HG03521 (cell line): ENCODE data around the gene DNM1L.

Experiments used
- ATAC-seq: cut with Tn5 transposase; IDR thresholded peaks from one replicate; pipeline ENCODE4 v1.9.1; 2021; ENCODE audit warnings: mild to moderate bottlenecking, moderate library complexity; ENCODE audit not compliant: unreplicated experiment

The DNM1L gene

DNA sequence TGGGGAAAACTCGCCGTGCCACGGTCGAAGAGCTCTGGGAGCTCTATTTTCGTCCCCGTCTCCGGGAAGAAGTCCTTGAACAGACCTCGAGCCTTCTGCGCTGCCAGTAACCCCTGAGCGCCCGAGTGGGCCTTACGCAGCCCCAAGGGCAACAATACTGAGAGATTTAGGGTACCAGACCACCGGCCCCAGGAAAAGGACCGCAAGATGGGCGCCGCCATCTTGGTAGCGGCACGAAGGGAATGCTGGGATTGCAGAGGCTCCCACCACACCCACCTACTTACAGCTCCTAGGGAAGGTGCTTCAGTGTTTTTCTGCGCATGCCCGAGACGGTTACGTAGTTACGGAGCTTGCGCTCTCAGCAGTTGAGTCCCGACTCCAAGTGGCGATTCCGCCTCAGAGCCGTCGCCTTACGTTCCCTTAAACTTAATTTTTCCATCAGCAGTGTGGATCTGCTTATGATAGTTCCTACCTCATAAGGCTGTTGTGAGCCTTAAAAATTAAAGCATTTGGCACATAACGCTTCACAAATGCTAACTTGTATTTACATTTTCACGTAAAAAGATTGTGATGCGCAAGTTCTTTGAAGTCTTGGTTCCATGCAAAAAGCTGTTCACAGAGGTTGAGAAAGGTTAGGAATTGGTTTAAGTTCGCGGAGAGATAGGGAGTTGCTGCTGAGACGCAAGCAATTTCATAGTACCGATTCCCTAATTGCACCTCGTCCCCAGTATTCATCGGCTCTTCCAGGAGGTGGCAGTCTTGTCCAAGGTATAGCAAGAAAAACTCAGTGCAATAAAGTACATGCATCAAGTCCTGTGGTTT lies 76.8 kb downstream of the DNM1L start, which contains the start of gene YARS2:
YARS2 (minus strand) TSS at position 244 of the 822 bp plus-strand sequence; CDS start at position 221, 23 bp downstream.
- ATAC-seq = peak; percentile 75

DNA sequence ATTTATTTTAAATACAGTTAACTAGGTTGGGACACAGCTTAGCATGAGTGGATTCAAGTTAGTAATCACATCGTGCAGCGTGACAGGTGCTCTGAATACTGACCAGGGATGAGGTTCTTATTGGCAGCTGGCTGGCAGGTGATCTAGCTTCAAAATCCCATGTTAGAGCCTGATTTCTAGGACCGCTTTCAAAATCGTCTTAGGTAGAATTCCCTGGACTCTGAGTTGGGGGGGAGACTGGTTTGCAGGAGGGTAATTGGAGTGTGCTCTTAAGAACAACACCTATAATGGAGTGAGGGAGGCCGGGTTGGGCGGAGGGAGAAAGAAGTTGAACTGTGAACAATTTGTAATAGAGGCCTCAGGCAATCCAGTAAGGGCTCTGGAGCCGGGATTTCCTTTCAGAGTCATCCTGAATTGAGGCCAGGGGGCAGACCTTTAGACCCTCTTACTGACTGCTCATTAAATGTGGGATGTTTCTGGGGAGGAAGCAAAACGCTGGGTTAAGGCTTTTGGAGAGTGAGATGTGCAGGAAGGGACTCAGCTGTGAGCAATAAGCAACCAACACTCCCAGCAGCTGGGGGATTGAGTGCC lies 77.5 kb downstream of the DNM1L start:
- ATAC-seq = no peak

DNA sequence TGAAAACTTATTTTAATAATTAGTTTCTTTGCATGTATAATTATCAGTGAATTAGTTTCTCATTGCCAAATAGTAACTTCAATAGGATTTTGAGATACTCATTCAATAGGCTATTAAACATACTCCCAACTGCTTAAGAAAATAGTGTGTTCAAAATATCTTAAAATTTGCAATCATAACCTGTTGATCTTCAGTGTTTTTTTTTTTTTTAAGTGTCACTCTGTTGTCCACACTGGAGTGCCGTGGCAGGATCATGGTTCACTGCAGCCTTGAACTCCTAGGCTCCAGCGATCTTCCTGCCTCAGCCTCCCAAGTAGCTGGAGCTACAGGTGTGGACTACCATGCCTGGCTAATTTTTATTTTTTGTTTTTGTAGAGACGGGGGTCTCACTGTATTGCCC lies 78.1 kb downstream of the DNM1L start:
- ATAC-seq = no peak

DNA sequence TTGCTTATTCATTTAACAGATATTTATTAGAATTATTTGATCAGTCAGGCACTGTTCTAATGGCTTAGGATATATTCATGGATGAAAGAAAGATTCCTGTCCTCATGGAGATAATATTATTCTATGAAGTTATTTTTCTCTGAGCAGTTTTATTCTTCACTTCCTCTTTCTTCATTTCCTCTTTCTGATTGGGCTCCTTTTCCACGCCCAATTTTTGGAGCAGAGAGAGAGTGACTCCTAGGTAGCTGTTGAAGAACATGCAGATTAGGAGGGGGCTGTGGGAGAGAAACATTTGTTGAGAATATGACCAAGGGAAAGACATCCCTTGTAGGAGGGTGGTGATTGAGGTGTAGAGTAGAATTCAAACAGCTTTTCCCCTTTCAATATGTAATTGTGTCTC lies 82.6 kb downstream of the DNM1L start:
- peak; percentile 56 for ATAC-seq

DNA sequence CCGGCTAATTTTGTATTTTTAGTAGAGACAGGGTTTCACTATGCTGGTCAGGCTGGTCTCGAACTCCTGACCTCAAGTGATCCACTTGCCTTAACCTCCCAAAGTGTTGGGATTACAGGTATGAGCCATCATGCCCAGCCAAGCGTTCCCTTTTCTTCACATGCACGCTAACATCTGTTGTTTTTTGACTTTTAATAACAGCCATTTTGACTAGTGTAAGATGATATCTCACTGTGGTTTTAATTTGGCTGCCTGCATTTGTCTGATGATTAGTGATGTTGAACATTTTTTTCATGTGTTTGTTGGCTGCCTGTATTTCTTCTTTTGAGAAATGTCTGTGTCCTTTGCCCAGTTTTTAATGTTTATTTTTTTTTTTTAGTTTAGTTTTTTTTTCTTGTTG lies 86.8 kb downstream of the DNM1L start:
- ATAC-seq = no peak

DNA sequence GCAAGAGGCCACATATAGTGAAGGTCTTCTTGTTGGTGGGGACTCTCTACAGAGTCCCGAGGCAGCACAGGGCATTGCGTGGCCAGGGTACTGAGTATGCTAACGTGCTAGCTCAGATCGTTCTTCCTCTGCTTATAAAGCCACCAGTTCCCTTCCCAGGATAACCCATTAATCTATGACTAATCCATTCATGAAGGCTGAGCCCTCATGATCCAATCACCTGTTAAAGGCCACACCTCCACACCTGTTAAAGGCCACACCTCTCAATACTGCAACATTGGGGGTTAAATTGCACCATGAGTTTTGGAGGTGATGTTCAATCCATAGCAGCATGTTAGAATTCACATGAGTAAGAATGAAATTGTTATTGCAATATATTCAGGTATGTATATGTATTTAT lies 89.4 kb downstream of the DNM1L start:
- no peak for ATAC-seq

DNA sequence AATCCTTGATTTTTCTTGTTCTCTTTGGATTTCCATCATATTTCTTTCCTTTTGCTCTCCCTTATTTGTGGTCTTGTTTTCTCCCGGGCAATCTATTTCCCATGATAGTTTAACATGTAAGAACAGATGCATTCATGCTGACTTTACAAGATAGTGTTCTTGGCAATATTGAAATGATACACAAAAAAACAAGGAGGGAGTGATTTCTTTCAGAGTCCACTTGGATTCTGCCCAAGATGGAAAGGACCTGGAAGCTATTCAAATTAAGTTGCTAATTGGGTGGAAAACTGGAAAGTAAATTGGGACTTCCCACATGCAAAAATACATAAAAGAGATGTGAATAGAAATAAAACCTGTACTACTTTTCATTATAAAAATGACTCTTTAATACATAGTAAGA lies 91.0 kb downstream of the DNM1L start:
- no peak for ATAC-seq

DNA sequence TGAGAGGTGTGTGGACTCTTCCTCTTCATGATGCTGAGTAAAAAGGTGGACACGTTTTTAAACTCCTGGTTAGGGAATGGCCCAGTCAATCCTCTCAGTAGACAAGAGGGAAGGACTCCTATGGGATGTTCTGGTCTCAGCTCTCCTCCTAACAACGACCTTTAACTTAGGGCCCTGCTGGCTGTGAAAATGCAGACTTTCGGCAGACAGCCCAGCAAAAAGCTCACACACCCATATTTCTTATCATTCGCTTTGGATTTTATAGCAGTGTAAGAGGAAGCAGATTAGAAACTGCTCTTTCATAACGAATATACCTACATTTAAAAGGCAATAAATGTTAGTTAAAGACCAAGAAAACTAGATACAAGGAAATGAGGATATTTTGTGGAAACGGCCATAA lies 94.6 kb downstream of the DNM1L start:
- no peak for ATAC-seq

DNA sequence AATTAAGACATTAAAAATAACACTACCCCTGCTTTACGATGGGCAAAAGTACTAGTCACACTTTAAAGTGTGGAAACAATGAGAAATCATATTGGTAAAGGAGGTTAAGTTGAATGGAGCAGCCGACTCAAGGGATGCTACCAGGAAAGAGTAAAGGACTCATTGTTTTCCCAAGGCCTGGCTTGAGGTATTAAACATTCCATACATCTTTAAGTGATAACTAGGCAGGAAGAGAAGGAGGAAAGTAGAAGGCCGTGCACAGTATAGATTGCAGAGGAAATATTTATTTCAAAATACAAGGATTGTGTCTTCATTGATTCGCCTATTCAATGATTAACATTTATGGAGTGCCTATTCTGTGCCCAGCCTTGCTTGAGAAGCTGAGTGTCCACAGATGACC lies 97.2 kb downstream of the DNM1L start:
- no peak for ATAC-seq

DNA sequence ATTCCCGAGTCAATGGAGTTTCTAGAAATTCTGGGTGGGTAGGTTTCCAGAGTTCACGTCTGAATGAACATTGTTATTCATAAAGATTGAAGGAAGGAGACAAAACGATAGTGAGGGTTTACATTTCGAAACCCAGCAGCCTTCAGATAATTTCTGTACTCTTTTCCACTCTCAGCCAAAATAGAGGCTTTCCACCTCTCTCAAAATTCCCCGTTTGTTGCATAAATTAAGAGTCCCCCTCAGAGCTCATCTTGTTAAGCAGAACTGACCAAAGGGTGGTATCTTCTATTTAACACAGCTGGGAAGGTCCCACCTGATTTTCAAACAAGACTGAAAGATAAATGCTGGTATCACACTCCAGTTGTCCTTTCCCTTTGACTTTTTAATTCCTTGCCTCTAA lies 98.1 kb downstream of the DNM1L start:
- ATAC-seq = no peak

DNA sequence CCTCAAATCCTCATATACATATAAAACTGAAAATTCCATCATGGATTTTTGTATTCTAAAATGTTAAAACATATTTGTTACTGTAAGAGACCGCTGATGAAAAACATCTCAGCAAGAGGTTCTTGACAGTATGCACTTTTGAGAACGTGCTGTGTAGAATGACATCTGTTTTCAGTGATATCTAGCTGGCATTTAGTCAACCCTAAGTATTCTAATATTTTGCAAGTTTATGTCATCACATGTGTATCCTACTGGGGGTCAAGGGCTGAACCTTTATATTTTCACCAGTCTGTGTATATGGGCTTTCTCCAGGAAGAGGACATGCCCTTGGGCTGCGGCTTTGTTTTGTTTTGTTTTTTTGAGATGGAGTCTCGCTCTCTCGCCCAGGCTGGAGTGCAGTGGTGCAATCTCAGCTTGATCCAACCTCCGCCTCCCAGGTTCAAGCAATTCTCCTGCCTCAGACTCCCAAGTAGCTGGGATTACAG lies 98.6 kb downstream of the DNM1L start:
- ATAC-seq = no peak

DNA sequence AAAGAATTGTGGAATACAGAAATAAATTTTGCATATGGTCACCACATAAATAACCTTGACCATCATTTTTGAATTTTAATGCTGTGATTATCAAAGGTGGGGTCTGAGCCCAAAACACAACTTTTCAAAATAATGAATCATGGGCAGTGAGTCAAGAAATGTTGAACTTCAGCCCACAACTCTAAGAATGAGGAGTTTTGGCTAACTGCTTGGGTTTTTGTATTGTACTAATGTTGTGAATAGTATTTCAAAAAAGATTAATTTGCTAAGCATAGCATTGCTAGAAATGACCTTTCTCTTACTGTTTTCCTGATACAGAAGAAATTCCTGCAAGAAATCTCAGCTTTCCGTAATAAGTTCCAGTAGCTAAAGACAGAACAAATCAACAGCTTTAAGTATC lies 101.0 kb downstream of the DNM1L start:
- no peak for ATAC-seq

DNA sequence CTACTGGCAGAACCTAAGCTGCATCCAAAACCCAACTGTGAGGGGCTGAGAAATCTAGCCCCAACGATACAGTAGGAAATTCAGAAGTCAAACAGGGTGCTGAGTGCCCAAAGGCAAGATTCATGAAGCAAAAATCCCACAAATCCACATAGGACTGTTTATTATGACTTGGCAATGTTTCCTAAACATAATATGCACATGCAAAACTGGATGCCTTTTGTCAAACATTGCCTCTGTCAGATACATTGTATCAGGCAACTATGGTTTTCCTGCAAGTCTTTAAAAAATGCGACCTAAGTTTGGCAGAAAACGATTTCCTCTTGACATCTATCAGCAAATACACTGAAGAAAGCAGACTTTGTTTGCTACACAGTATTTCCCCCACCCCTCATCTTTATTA lies 103.9 kb downstream of the DNM1L start:
- ATAC-seq = no peak

DNA sequence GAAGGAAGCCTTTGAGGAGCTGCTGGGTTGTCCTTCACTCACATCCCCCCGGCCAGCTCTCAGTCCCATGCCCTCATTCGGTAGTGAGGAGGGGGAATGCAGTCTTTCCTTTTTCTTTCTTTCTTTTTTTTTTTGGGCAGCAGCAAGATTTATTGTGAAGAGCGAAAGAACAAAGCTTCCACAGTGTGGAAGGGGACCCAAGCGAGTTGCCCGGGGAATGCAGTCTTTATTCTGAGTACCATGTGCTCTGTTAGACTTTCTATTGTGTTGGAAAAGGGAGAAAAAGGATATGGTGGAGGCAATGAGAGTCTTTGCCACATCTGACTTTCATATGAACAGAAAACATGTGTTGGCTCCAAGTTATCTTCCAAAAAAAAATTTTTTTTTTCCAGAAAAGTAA lies 106.5 kb downstream of the DNM1L start:
- ATAC-seq = no peak

DNA sequence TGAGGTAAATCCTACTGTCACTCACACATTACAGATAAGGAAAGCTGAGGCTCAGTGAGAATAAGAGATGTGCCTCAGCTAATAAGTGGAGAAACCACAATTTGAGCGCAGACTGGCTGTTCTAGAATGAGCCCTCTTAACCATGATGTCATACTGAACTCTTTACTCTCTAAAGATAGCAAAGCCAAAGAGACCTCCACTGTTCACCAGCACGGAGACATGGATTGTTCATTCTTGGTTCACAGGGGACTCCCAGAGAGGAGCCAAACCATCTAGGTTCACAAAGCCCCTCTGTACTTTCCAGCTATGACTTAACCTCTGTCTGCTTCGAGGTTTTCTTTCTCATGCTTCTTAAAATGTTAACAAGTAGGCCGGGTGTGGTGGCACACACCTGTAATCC lies 109.3 kb downstream of the DNM1L start:
- ATAC-seq = no peak

DNA sequence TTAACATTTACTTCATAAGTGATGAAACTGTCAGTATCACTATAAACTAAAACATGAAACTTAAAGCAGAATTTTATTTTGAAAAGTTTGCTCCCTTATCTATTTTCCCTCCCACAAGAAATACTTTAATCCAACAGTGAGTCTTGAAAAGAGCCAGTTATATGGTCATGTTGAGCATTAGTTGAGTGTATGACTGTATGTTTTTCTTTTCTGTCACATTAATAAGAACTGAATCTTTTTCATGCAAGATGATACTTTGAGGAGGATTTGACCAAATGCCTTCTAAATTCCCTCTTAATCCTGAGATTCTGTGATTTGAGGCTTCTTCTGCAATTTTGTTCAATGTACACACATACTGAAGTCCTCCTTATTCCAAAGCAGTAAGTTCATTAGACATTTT lies 110.3 kb downstream of the DNM1L start:
- ATAC-seq = no peak

DNA sequence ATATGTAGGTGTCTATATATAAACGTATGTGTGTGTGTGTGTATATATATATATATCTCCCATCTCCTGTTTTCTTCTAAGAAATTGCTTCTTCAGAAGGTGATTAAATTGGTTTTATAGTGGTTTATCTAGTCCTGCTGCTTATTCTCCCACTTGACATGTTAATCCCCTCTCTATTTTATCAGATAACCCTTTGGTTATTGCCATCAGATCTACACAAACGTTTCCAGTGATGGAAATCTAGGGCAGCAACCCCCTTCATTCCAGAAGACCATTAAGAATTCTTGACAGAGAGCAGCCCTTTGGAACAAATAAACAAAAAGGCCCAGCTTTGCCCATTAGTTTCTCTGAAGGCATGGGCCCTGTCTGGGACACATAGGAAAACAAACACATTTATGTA lies 110.8 kb downstream of the DNM1L start:
- ATAC-seq = no peak

DNA sequence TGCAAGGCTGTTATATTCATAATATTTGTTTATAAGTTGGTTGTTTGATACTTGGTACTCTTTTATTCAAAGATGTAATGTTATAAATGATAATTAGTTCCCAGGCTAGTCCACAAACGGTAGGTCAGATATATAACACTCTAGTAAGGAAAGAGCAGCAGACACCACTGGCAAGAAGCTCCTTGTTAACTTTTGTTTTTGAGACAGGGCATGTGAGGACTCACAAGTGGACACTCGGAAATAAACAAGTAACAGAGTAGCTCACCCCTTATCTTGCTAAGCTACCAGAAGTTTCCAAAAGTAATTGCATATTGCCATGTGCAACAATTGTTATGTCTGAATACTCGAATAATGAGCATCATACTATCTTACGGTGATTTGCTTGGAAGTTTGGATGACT lies 115.2 kb downstream of the DNM1L start:
- no peak for ATAC-seq
